GM21576 (cell line): ENCODE data around the gene GFPT2.
"Not testable (repeated sequence)": the region's sequence is repeated elsewhere in the genome, so short reads cannot be mapped to it uniquely, and the experiment has no call there.

ENCODE experiments used
- ATAC-seq: cut with Tn5 transposase; IDR thresholded peaks from one replicate; pipeline ENCODE4 v1.9.1; 2021; ENCODE audit warnings: mild to moderate bottlenecking, moderate library complexity; ENCODE audit not compliant: unreplicated experiment

GFPT2 gene

DNA sequence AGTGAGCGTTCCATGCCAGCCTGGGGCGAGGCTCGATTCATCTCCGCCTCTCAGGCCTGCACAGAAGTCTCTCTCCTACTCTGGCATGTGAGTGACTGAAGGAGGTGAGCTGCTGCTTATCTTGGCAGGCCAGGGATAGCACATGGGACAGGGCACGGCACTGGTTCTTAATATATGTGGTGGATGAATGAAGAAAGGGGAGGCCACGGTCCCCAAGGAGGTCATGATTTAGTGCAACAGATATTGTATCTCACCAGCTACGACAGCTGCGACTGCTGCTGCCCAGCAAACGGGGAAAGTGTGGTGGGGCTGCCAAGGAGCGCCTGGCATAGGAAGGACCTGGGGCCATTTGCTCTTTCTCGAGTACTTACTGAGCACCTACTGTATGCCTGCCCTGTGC is 41.9 kb downstream of the GFPT2 start:
- ATAC-seq: no peak

DNA sequence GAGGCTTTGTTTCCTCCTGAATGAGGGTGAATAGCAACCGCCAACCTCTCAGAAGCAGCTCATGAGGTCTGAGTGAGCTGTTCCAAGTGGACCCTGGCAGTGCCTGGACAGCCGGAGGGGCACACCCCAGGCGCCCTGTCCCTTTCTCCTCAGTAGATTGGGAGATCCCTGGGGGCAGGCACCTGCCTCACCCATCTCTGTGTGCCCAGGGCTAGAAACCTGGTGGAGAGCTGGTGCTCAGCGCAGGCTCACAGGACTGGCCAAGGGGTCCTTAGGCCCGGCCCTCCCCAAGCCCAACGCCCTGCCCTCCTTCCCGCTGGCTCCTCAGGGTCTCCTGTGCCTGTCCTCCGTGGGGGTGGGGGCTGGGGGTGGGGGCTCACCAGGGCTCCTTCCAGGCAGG is 46.3 kb downstream of the GFPT2 start:
- no peak for ATAC-seq

DNA sequence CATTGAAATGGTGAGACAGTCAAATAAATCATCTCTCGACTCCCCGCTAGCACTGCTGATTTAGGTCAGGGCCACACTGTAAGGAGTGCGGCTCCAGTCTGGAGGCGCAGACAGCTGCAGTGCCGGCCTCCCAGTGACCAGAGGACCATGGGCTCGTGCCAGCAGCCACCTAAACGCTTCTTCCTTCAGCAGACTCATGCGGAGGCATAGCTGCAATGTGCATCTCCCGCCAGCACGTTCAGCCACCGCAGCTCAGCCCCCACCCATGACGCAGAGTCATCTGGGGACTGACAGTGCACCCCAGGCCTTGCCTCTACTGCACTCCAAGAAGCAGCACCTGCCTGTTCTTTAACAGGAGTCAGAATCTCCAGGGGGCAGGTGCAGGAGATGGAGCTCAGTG is 47.7 kb downstream of the GFPT2 start:
- no peak for ATAC-seq

DNA sequence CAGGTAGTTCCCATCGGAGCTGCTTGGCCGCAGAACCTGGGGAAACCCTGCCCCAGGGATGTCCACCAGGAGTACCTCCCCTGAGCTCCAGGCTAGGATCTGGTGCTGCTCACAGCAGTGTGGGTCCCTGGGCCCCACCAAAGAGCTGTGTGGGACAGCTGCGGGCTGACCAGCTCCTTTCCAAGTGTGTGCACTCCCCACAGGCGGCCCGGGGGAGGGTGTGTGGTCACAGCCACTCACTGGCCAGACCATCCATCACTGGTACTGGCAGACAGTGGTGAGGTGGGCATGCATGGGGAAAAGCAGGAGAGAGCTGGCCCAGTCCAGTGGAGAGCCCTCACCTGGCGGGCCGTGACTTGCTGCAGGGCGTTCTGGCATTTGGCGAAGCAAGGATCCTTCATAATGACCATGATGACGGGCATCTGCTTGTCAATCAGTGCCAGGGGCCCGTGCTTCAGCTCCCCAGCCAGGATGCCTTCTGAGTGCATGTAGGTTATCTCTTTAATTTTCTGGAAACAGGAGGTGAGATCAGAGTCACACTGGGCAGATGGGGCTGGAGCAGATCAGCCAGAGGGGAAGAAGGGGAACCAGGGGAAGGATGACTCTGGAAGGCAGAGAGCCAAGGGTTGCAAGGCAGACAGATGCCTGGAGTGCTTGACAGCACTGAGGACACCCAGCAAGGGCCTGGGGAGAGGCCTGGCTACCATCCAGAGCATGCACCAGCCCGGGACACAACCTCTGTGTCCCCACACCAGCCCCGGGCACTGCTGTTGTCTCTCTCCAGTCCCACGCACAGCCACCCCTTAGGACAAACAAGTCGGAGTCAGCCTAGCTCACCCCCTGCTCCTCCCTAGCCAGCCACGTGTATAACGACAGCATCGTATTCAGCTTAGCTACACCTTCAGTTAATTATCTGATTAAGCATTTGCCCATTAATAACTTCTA is 48.4 kb downstream of the GFPT2 start:
- ATAC-seq: no peak

DNA sequence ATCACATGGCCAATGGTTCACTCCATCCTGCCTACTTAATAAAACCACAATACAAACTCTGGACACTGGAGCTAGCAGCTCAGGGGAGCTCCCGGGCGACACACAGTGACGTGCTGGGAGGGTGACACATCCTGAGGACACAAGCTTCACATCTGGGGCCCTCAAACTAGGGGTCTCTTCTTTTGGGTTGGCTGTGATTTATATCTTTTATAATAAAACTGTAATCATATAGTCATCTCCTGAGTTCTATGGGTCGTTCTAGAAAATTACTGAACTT is 49.2 kb downstream of the GFPT2 start:
- no peak for ATAC-seq

DNA sequence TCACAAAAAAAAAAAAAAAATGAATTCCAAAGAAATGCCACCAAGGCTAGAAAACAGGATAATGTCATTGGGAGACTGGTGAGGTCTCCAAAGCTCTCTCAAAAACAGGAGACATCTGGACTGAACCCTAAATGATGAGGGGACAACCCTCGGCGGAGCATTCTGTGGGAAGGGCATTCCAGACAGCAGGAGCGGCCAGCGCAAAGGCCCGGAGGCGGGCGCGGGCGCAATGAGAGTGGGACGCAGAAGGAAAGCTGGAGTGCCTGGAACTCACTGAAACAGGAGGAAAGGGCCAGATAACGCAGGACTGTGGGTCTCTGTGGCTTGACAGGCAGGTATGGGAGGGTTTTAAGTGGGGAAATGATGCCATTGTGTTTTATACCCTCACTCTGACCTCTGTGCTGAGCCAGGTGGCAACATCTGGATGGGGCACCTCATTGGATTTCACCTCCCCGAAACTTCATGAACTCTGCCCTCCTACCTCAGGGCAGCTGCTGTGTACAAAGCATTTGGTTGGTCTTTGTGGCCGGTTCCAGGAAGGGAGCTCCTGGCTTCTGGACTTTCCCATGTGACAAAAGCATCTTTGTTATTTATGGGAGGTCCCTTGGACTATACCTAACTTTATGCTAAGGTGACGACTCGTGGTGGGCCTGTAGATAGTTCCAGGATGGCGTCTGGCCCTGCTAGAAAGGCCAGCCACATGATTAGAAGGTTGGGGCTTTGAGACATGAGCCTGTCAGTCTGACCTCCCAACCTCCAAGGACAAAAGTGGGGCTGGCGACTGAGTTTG is 49.7 kb downstream of the GFPT2 start:
- no peak for ATAC-seq

DNA sequence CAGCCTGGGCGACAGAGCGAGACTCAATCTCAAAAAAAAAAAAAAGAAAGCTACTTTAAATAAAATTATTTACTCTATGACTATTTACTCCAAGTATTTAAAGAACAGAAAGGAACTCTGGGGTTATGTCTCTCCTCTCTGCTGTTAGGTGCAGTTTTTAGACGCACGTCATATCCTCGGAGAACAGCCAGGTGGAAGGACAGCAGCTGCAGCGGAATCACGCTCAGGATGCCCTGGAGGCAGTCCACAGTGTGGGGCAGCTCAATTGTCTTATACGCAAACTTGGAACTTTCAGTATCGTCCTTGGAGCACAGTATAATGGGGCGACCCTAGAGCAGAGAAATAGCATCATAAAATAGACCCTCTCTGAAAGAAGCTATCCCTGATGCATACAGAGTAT is 50.9 kb downstream of the GFPT2 start:
- no peak for ATAC-seq

DNA sequence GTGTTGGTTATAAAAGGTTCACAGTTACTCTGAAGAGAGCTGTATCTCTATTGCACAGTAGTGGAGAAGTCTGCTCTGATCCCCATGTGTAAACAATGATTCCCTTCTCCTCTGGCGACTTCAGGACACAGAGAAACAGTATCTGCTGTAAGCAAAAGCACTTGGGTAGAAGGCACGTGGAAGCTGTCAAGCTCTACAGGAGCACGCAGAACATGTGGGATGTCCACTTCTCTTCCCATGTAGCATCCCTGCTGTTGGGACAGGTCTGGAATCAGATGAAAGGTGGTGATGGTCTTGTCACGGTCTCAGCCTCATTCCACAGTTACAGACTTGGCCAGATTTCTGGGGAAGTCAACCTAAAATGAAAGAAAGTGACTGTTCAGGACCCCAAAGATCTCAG is 51.9 kb downstream of the GFPT2 start:
- ATAC-seq: no peak

DNA sequence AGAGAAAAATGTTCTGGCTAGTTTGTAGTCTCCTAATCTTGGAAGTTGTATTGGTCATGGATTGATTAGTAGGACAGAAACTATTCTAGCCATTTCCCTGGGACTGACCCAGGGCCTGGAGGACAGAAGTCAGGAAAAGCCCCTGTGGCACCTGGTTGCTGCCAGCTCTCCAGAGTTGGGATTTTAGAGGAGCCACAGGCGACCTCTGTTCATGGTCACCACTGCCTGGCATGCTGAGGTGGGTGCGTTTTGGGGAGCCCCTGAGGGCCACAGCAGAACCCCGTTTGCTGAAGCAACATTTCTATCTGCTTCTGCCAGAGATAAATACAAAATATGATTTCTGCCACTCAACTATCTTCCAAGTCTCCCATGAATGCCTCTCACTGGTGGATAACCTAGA is 53.6 kb downstream of the GFPT2 start:
- ATAC-seq: no peak

DNA sequence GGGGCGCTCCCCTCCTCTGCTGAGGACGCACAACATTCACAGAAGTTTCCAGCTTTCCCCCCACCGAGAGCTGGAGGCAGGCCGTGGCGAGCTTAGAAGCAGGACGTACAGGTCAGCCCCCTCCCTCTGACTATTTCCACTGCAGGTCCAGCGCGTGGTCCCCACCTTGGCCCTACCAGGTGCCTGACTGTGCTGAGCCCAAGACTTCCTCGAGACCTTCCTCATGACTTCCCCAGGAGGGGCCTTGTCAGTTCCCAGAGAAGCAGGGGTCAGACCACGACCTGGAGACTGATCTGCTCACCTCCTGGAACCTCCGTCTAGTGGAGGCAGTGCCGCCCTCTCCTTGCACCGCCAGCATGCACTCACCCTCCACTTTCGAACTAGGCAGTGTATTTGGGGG is 54.1 kb downstream of the GFPT2 start:
- not testable (repeated sequence) for ATAC-seq

DNA sequence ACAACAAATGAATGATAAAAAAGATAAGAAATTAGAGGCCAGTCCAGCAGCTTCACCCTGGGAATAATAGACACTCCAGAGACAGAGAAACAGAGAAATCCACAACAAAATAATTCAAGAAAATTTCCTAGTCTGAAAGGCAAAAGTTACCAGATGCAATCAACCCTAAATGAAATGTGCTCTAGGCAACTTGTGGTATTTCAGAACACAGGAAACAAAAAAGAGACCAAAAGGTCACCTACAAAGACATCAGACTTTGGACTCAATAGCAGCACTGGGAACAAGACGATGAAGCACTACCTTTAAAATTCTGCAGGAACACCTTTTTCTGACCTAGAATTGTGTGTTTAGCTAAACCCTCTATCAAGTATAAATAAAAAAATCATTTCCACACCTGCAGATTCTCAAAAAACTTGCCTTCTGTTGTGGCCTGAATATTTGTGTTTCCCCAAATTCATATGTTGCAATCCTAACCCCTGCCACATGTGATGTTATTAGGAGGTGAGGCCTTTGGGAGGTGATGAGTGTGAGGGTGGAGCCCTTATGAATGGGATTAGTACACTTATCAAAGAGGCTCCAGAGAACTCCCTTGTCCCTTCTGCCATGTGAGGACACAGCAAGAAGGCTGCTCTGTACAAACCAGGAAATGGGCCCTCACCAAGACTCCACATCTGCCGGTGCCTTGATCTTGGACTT is 55.4 kb downstream of the GFPT2 start:
- no peak for ATAC-seq

DNA sequence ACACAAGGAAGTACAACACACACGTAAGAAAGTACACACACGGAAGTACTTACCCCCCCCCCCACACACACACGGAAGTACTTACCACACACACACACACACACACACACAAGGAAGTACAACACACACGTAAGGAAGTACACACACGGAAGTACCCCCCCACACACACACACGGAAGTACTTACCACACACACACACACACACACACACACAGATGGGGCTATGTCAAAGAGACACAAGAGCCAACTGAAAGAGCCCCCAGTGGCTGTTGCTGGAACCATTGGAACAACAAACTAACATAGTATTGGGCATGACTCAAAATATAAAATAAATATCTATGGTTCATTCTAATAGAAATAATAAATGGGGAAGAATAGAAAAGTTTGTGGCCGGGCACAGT is 56.4 kb downstream of the GFPT2 start:
- ATAC-seq: no peak

DNA sequence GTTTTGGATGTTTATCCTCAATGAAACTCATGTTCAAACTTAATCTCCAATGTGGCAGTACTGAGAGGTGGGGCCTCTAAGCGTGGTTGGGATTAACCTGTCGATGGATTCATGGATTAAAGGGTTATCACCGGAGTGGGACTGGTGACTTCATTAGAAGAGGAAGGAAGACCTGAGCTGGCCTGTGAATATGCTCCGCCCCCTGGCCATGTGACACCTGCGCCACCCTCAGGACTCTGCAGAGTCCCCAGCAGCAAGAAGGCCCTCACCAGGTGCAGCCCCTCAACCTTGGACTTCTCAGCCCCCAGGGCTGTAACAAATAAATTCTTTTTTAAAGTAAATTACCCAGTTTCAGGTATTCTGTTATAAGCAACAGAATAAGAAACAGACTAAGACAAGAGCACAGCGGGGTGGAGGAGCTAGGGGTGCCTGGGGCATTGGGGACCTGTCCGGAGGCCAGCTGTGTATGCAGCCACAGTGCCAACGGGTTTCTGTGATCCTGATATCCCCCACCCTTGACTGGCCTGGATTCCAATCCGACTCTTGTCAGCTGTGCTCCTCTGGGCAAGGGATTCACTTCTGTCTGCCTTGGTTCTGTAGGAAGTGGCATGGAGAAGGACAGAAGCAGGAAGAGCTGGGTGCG is 58.1 kb downstream of the GFPT2 start:
- ATAC-seq: no peak

DNA sequence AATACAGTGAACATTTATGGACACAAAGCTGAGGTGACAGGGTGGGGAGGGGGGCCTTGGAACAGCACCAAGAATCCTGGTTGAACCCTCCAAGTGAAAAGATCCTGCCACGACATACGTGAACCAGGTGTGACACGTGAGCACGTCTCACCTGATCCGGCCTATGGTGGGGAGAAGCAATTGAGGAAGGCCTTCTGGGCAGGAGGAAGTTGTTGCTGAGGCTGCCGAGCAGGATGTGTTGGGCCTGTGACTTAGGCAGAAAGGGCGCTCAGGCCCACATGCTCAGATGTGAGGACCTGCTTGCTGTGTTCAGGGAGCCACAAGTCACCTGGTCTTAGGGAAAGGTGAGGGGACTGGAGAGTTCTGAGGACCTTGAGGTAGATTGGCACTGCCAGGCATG is 58.7 kb downstream of the GFPT2 start:
- ATAC-seq: no peak

DNA sequence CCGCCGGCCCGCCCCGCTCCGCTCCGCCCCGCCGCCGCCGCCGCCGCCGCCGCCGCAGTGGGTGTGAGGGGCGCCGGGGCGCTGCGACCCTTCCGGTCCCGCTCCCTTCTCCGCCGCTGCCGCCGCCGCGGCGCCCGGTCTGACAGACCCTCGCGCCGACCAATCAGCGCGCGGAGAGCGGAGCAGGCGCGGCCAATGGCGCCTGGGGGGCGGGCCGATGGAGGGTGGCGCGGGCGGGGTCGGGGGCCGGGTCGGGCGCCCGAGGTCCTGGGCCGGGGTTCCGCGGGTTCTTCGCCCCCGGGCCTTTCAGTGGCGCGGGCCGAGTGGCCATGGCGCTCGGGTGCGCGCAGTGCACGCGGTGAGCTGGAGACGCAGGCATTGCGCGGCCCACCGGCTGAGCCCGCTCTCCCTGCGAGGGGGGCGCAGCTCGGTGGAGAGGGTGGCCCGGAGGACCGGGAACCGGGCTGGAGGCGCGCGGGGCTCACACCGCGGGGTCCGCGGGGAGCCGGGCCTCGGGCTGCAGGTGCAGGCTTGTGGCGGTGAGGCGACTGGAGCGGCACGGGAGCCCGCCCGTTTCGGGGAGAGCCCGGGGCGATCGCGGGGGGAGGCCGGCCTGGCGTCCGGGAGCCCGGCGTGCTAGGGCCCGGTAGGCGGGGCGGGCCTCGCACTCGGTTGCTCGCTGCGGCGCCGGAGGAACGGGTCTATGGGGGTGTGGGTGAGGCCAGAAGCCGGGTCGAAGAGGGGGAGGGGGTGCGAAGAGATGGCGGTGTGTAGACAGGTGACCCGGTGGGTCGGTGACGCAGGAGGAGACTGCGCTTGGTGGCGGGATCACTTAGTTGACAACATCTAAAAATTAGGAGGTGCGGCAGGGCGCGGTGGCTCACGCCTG is 60.9 kb downstream of the GFPT2 start, which contains the start of gene MAPK9:
Gene MAPK9 (minus strand): TSS at position 141 of the 889 bp plus-strand sequence. CDS start 11,522 bp downstream, outside the sequence.
- ATAC-seq: peak; percentile 76

DNA sequence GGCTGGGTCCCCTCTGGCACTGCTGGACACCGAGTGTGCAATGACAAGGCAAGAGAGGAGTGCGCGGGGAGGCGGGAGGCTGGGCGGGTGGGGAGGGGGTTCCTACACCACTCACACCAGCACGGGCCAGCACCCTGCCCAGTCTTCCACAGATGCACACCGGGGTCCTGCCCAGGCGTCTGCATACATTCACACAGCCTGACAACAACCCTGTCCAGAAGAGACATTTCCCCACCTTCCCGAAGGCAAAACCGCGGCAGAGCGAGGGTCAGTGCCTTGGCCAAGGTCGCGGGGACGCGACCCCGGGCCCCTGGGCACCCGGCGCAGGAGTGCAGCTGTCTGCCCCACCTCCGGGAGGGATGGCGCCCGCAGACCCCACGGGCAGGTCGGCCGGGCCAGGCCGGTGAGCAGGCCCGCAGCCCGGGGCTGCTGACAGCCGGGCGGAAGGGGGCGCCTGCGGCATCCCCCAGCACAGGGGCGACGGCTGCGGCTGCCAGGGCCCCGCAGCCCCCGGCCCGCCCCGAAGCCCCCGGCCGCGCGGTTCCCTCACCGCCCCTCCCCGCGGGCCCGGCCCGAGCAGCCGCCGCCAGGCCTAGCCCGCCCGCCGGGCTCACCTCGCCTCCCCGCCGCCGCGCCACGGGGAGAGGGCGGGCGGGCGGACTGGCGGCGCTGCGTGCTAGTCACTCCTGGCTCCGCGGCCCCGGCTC is 61.7 kb downstream of the GFPT2 start:
- peak; percentile 38 for ATAC-seq

DNA sequence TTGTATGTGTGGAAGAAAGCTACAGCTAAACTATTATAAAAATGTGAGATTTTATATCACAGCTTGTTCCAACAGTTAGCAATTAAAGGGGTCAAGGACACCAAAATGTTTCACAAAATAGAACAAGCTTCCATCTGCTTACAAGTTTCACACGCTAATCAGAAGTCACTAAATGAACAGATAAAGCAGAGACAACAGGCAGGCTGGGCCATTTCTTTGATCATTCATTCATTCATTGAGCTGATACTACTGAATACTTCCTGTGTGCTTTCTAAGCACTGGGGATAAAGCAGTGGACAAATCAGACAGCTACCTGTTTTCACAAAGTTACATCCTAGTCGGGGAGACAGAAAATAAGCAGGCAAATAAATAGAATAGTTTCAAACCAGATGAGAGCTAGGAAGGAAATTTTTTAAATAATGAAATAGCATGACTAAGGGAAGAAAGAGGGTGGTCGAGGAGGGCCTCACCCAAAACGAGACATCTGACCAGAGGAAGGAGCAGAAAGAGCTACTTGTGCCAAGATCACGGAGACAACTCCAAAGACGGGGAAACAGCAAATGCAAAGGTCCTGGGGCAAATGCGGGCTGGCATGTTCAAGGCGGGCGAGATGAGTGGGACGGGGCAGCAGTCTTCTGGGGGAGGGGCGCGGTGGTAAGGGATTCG is 62.4 kb downstream of the GFPT2 start:
- ATAC-seq: no peak

DNA sequence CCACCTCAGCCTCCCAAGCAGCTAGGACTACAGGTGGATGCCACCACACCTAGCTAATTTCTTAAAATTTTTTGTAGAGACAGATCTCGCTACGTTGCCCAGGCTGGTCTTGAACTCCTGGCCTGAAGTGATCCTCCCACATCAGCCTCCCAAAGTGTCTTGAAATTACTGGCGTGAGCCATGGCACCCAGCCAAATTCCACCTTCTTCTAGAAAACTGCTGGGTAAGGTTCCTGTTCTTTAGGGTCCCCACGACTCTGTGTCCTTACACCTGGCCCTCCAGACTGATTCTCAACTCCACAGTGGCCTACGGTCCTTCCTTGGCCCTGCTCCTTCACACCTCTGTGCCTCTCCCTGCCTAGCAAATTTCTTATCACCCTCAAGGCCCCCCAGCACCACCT is 63.2 kb downstream of the GFPT2 start:
- ATAC-seq: no peak

DNA sequence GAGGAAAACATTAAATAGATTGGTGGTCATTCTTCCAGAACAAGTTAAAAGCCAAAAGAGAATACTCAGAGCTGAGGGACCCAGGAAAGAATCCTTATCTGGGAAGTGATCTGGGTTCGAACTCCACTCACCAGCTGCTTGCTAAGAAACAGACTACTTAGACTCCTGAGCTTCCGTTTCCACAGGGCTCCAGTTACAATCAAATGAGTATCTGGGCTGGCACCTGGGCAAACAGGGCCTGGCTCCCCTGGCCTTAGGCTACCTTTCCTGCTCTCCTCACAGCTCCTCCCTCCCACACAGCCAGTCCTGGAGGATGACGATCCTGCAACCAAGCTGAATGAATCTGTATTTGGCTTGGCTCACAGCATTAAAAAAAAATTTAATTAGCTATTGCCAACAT is 63.7 kb downstream of the GFPT2 start:
- no peak for ATAC-seq
